HG03066 (cell line): ENCODE data around the gene S1PR4.
"Not testable (repeated sequence)": the region's sequence is repeated elsewhere in the genome, so short reads cannot be mapped to it uniquely, and the experiment has no call there.

Experiments used
- ATAC-seq: cut with Tn5 transposase; IDR thresholded peaks from one replicate; pipeline ENCODE4 v1.9.1; 2021; ENCODE audit warnings: low read depth; ENCODE audit not compliant: unreplicated experiment

Gene S1PR4

DNA sequence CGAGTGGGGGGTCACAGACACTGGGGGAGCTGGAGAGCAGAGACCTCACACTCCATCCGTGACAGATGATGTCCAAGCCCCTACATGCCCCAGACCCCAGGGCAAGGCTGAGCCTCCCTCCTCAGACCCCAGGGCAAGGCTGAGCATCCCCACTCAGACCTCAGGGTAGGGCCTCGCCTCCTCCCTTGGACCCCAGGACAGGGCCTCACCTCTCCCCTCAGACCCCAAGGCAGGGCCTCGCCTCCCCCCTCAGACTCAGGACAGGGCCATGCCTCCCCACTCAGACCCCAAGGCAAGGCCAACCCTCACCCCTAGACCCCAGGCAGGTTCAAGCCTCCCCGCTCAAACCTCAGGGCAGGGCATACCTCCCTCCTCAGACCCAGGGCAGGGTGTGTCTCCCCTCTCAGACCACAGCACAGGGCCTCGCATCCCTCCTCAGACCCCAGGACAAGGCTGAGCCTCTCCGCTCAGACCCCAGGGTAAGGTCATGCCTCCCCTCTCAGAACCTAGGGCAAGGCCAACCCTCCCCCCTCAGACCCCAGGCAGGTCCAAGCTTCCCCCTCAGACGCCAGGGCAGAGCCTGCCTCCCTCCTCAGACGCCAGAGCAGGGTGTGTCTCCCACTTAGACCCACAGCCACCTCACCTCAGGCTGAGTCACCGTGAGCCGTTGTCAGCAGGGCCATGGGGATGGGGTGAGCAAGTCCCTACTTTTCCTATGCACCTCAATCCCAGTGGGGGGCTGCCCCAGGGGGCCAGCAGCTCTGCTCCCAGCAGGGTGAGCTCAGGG lies 1.7 kb upstream of the S1PR4 start:
- ATAC-seq: no peak

- no peak for ATAC-seq
These were observed 587 bp downstream of the S1PR4 start for GRCh38 chr19:3178973-3179738.

GRCh38 chr19:3179739-3180293 lies 1.2 kb downstream of the S1PR4 start:
- no peak for ATAC-seq

DNA sequence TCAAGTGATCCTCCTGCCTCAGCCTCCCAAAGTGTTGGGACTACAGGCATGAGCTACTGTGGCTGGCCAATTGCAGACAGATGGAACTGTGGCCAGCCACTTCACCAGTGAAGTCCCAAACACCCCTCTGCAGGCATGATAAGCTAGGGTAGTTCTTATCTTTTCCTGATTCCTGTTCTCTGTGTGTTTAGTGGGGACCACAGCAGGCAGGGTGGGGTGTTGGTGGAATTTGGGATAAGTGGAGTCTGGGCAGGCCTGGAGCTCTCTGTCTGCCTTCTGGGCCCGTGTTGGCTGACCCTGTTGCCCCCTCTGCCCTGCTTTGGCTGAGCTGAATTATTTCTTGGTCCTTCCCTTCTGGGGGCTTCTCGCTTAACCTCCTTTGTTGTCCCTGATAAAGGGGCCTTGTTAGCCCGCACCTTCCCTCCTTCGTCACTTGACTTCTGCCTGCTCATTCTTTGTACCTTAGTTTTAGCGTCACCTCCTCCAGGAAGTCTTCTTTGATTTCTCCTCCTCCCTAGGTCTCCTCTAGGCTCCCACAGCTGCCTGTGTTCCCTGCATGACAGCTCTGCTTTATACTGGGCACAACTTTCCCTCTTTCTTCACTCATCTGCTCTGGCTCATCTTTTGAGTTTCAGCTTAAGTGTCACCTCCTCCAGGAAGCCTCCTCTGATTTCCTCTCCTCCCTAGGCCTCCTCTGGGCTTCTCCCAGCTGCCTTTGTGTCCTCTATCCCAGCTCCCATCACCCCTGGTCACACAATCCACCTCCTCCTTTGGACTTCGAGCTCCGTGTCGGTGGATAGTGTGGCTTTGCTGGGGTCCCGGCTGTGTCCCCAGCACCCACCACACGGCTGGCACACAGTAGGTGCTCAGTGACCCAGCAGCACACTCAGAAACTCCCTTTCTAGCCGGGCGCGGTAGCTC lies 5.4 kb downstream of the S1PR4 start:
- ATAC-seq: no peak

- peak; percentile 31 for ATAC-seq
These were observed 6.4 kb downstream of the S1PR4 start for GRCh38 chr19:3184847-3185460.

DNA sequence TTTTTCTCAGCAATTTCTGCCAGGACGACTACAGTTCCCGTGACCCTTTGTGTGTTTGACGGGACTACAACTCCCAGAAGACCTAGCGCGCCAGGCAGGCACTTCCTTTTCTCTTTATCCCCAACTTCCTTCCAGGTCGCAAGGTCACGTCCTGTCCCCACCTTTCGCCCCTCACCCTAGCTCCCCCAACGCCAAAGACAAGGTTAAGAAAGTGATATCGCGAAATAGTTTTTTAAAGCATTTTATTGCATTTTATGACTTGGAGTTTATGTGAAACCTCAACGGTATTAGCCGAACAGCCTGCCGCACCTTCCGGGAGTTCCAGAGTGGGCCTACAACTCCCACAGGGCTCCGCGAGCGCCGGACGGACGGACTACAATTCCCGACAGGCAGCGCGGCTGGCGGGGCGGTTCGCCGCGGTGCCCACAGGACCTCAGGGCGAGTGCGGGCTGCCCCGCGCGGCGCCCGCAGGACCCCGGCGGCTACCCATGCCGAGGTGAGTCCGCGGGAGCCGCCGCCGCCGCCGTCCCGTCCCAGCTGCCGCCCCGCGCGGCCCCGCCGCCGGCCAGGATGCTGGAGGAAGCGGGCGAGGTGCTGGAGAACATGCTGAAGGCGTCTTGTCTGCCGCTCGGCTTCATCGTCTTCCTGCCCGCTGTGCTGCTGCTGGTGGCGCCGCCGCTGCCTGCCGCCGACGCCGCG lies 7.0 kb downstream of the S1PR4 start, which contains the start of gene NCLN:
Gene NCLN (plus strand): TSS at position 470 of the 699 bp plus-strand sequence. CDS start 101 bp downstream, at position 571.
- ATAC-seq: peak; percentile 68

GRCh38 chr19:3186160-3186688 lies 7.7 kb downstream of the S1PR4 start:
- ATAC-seq: peak; percentile 36

DNA sequence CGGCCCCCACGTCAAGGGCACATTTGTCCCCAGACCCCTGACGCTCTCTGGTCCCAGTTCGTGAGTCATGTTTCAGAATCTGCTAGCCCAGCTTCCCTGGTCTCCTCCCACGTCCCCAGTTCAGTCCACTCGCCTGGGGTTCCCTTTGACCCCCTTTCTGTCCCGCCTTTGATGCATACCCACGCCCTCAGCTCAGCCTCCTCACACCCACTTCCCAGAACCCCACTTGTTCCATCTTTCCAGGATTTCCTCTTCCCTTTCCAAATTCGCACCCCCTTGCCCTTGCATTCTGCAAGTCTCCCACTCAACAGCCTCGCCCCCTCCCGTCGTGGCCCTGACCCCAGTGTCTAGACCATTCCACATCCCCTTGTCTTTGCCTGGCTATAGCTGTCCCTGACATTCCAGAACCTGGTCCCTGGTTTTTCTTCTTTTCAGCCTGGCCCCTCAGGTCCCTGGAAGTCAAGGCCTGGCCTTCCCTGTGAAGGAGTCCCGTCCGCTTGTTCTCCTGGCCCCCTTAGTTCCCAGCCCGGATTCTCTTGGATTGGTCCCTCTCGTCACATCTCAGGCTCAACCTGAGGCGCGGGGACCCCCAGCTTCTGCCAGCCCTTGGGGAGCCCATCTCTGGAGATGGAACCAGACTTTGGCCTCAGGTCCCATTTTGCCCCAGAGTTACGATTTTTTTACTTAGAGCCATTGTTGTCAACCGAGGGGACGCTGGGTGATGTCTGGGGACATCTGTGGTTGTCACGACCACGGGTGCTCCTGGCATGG lies 8.5 kb downstream of the S1PR4 start:
- no peak for ATAC-seq

DNA sequence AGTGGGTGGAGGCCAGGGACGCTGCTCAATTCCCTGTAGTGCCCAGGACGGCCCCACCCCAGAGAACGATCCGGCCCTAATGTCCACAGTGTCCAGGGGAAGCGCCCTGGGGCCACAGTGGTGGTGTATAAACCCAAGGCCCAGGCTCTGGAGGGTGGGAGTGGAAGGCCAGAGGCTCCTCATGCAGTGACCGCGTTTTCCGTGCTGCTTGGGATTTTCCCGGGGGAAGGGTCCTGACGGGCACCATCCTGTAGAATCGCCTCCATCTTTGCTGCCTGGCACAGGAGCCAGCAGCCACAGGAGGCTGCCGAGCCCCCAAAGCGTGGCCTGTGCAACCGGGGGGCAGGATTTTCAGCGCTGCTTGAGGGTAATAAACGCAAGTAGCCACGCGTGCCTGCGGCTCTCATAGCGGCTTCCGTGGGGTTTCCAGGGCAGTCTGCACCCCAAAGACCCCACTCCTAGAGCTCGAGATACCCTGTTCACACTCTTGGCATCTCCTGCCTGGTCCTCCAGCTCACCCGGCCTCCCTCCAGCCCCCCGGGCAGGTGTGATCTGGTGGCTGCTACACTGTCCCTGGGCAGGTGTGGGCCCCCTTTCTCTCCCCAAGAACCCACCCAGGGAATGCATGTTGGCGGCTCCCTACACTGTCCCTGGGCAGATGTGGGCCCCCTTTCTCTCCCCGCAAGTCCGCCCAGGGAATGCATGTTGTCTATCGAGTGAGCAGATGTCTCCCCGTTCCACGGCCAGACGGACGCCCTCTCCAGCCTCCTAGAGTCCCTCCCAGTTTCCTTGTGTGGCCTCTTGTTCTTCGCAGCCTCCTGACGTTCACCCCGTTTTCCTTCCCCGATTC lies 9.3 kb downstream of the S1PR4 start:
- ATAC-seq: no peak

DNA sequence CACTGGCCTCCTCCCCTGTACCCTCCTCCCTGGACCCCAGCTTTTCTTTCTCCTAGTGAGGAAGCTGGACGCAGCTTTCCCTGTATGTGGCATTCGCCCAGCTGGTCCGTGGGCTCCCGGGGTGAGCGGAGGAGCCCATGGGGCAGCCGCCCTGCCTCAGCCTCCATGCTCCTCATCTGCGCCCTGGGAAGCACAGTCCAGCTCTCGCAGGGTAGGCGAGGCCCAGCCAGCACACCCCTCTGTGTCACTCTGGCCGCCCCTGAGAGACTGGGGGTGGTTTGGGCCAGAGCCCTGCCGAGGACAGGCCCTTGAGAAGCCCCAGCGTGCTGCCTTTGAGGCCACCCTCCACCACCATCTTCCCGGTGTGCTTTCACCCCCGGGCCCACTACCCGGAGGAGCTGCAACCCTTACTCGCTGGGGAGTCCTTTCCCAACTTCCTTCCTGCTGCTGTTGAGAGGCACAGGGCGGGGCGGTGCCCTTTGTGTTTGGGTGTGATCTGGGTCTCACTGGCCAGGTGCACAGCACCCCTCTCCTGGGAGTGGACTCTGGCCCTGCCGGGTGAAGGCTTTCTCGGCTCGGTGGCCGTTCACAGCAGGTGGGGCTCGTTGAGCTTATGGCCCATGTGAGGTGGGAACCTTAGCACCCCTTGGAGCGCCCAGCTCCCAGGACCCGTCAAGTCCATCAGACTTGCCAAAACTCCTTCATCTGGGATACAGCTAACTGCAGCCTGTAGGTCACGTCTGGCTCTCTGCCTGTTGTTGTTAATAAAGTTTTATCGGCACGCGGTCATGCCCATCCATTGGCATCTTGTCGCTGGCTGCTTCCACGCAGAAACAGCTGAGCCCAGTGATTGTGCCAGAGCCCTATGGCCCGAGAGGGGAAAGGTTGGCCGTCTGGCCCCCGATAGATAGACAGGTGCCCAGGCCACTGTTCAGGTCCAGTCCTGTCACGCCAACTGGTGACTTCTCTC lies 10.3 kb downstream of the S1PR4 start:
- ATAC-seq: no peak

DNA sequence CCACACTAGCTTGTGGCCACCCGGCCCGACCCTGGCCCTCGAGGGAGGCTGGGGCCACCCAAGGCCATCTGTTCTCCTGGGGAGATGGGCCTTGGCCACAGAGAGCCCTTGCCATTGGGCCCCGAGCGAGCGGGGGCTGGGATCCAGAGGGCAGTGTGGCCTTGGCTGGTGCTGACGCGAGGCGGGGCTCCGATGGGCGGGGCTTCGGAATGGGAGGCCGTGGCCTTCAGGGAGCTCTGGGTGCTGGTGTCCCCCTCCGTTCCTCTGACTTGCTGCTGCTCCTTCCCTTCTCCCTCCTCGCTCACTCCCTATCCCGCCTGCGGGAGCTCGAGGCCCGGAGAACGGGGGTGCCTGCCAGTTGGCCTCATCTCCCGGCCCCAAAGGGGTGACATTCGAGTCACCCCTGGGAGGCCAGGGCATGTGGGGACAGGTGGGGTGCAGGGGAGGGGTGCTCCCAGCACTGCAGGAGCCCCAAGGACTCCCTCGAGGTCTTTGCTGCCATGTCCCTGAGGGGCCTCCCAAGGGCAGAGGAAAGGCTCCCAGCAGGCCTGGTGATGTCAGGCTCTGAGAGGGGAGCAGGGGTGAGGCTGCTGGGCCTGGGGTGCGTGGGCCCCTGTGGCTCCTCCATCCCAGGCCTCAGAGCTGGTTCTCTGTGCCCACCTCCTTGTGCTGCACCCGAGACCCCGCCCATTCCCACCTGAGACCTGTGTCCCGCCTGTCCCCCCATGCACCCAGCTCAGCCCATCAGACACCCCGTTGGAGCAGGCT lies 11.3 kb downstream of the S1PR4 start:
- ATAC-seq: no peak

GRCh38 chr19:3190470-3190770 lies 11.9 kb downstream of the S1PR4 start:
- no peak for ATAC-seq

- ATAC-seq: no peak
These were observed 12.6 kb downstream of the S1PR4 start for GRCh38 chr19:3190921-3191805.

- not testable (repeated sequence) for ATAC-seq
These were observed 13.2 kb downstream of the S1PR4 start for GRCh38 chr19:3191806-3192104.

DNA sequence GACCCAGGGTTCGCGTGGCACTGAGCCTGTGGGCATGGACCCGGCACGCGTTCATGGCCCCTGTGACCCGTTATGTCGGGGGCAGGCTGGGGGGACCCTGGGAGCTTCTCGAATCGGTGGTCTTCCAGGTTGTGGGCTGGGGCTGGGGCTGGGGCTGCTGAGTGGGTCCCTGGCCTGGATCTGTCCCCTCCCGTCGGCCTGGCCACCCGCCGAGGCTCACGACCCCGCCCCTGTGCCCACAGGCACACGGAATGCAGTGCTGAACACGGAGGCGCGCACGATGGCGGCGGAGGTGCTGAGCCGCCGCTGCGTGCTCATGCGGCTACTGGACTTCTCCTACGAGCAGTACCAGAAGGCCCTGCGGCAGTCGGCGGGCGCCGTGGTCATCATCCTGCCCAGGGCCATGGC lies 13.7 kb downstream of the S1PR4 start:
- ATAC-seq: no peak
